Fibroblast of lung (primary cell): ENCODE measurements around the gene CORO1C. TPM values are rescaled to one million over a fixed set of nuclear protein-coding genes. Genes with fewer than 3 reads are reported as not detected.

Experiments used
- DNase-seq, 2 donors: peaks; one replicate each; pipeline versions ENCODE4 v3.0.0 to v3.0.0-alpha.2; 2010; ENCODE audit warnings: low read depth in 2 of 2
- H2AFZ ChIP-seq: 2 replicates; pipeline ENCODE4 v1.5.1; 2012; ENCODE audit warnings: low read length, control low read depth, inconsistent platforms
- H3K27ac ChIP-seq: 2 replicates; pipeline ENCODE4 v1.5.1; 2011; ENCODE audit warnings: low read length, control low read depth; ENCODE audit not compliant: insufficient read depth
- H3K27me3 ChIP-seq: 2 replicates; pipeline ENCODE4 v1.5.1; 2011; ENCODE audit warnings: mild to moderate bottlenecking, low read length; ENCODE audit not compliant: control insufficient read depth, insufficient read depth
- H3K36me3 ChIP-seq: 2 replicates; pipeline ENCODE4 v1.5.1; 2011; ENCODE audit warnings: low read length; ENCODE audit not compliant: control insufficient read depth, insufficient read depth
- H3K4me1 ChIP-seq: 2 replicates; pipeline ENCODE4 v1.5.1; 2011; ENCODE audit warnings: low read length; ENCODE audit not compliant: control insufficient read depth, insufficient read depth; ENCODE audit errors: extremely low read depth
- H3K4me2 ChIP-seq: 2 replicates; pipeline ENCODE4 v1.5.1; 2011; ENCODE audit warnings: low read length, control low read depth; ENCODE audit not compliant: insufficient read depth; ENCODE audit errors: extremely low read depth
- H3K4me3 ChIP-seq, 4 experiments: fragments of 200-600 bp in 1 of 4; sonication (generic) in 1 of 4; replicated peaks in 1 of 4; 2 replicates each; pipeline ENCODE4 v1.5.1; 2011 to 2016; ENCODE audit warnings: low read length in 4 of 4, low read depth in 3 of 4, mild to moderate bottlenecking in 3 of 4, control low read depth in 2 of 4, inconsistent platforms in 1 of 4, mixed read lengths in 1 of 4; ENCODE audit not compliant: insufficient read depth in 1 of 4; ENCODE audit errors: control extremely low read depth in 1 of 4
- H3K79me2 ChIP-seq: 2 replicates; pipeline ENCODE4 v1.5.1; 2012; ENCODE audit warnings: mild to moderate bottlenecking, low read length, inconsistent platforms; ENCODE audit not compliant: control insufficient read depth, insufficient read depth
- H3K9ac ChIP-seq: 2 replicates; pipeline ENCODE4 v1.5.1; 2011; ENCODE audit warnings: mild to moderate bottlenecking, low read length, control low read depth; ENCODE audit not compliant: insufficient read depth
- H3K9me3 ChIP-seq: 2 replicates; pipeline ENCODE4 v1.5.1; 2012; ENCODE audit warnings: low read depth, low read length; ENCODE audit not compliant: control insufficient read depth, insufficient read depth
- H4K20me1 ChIP-seq: 2 replicates; pipeline ENCODE4 v1.5.1; 2011; ENCODE audit warnings: low read length; ENCODE audit not compliant: control insufficient read depth, insufficient read depth; ENCODE audit errors: extremely low read depth
- EZH2 ChIP-seq: IDR thresholded peaks from 2 replicates; pipeline ENCODE4 v1.5.1; 2012; ENCODE audit warnings: low read length, control low read depth, mild to moderate bottlenecking; ENCODE audit errors: missing control alignments
- polyA plus RNA-seq, 2 donors: library from polyadenylated mRNA; depleted of rRNA in 1 of 2; stranded (reverse) in 1 of 2; unstranded in 1 of 2; fragments of >200 nt; gene quantifications; 2 replicates each; pipeline ENCODE4 v1.2.1, GENCODE V29; 2011 to 2012; ENCODE audit warnings: missing spikeins in 1 of 2
- total RNA-seq: library from RNA; depleted of rRNA; stranded (reverse); fragments of >200 nt; gene quantifications from 2 replicates; pipeline ENCODE4 v1.2.1, GENCODE V29; 2014
- TF ChIP-seq, protein P1 (sequence below), 2 donors: IDR thresholded peaks in 1 of 2; conservative IDR thresholded peaks in 1 of 2; 1 replicate in 1 of 2; 2 replicates in 1 of 2; pipeline ENCODE4 v1.5.1; 2011 to 2012; ENCODE audit warnings: low read length in 2 of 2, control low read depth in 1 of 2, inconsistent platforms in 1 of 2, low read depth in 1 of 2, mild to moderate bottlenecking in 1 of 2

The CORO1C gene
- total and polyA plus RNA-seq, 2 donors (not counting 1 experiment from before 2014, with no cell fraction given): 288 to 542 TPM

DNA sequence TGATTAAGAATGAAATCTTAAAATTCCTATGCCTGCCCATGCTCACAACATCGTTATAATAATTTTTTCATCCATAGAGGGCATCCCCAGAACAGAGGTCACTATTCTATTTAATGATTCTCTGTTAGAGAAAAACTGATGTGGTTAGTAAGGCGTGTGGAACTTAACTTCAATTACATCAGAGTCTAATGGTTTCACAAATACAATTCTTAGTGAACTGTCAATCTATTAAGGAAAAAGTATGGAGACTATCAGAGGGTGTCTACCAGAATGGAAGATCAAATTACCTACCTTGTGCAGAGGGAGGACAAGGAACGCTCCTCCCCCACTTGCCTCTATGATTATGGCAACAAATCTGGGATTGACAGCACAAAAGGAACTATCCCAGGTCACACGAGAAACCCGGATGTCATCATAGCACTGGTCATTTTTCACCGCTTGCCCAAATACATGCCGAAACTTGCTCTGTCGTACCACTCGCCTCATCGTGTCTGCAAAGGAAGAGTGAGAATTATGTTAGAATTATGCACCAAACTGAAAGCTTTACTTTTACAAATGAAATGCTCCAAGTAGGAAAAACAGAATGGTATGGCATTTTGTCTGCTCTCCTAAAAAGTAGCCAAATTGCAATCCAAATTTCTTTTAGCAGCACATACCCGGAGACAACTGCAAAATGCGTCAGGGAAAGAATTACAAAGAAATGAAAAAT is 30.3 kb downstream of the CORO1C start:
- Histone ChIP-seq H3K9ac (no peak overlapping the region), H2AFZ (no peak overlapping the region), H3K9me3 (no peaks in the 10 kb centered on the region), H3K4me3 (peak overlapping the region in 2 of 4 experiments; percentile 27 to 30), H3K27me3 (no peaks in the 10 kb centered on the region), H3K36me3 (peaks cover 9% of the 10 kb centered on the region), H3K4me1 (peaks cover 56% of the 10 kb centered on the region), H3K79me2 (peaks cover 99% of the 10 kb centered on the region), H3K27ac (peak overlapping the region; percentile 85), H4K20me1 (no peaks in the 10 kb centered on the region), H3K4me2 (peak overlapping the region; percentile 84)
- peak in 1 of 2 donors; percentile 58 for DNase-seq
- no peak for TF ChIP-seq EZH2
- TF ChIP-seq, protein P1, sequence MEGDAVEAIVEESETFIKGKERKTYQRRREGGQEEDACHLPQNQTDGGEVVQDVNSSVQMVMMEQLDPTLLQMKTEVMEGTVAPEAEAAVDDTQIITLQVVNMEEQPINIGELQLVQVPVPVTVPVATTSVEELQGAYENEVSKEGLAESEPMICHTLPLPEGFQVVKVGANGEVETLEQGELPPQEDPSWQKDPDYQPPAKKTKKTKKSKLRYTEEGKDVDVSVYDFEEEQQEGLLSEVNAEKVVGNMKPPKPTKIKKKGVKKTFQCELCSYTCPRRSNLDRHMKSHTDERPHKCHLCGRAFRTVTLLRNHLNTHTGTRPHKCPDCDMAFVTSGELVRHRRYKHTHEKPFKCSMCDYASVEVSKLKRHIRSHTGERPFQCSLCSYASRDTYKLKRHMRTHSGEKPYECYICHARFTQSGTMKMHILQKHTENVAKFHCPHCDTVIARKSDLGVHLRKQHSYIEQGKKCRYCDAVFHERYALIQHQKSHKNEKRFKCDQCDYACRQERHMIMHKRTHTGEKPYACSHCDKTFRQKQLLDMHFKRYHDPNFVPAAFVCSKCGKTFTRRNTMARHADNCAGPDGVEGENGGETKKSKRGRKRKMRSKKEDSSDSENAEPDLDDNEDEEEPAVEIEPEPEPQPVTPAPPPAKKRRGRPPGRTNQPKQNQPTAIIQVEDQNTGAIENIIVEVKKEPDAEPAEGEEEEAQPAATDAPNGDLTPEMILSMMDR (conservative IDR thresholded peaks at IDR 0.05 in 1 of 2, IDR thresholded peaks at IDR 0.05 in 1 of 2; ENCODE audit: low read depth in 1 of 2, low read length in 2 of 2): no peak

DNA sequence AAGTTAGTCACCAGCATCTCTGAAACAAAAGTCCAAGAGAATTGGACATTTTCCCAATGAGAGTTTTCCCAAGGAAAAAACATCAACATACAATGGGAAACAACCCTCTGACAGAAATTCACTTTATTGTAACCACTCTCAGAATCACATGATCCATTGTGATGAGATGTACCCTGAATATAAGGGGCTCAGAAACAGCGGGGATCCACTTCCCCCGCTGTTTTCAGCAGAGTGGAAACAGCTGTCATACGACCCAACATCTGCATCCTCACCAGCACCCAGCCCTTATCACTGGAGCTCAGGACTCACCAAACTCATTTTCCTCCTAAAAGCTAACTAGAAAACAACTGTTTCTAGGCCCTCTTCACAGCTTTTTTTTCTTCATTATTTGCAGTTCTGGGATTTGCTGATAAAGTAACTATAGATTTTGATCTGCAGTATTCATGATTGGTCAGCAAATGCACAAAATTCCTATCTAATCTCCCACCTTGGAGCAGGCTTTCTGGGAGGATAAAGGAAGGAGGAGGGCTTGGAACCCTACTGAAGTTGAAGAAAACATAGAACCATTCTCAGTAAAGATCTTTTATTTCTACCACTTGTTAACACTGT is 31.3 kb downstream of the CORO1C start:
- Histone ChIP-seq H3K4me1 (peaks cover 61% of the 10 kb centered on the region), H3K4me2 (no peak overlapping the region)
- peak in 1 of 2 donors; percentile 59 for DNase-seq

DNA sequence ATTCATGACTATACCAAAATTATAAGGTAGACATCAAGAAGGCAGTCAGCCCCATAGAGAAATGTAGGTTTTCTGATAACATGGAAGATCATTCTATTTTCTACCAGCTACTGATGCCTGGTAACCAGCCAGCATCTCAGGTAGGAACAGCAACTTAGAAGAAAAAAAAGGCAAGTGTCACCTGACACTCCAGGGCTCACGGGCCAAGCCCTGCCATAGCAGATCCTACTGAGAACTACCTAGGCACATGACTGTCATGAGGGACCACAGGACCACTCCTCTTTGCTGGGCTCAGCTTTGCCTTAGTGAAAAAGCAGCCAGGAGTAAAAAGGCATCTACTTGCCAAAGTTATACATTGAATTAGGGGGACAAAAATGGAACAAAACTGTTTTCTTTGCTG is 33.4 kb downstream of the CORO1C start:
- Histone ChIP-seq H2AFZ (no peak overlapping the region), H3K4me2 (no peak overlapping the region), H3K27me3 (no peaks in the 10 kb centered on the region), H3K9me3 (no peaks in the 10 kb centered on the region), H3K9ac (no peak overlapping the region), H3K4me3 (no peak overlapping the region), H3K27ac (peak overlapping the region; percentile 95), H3K79me2 (peaks cover 99% of the 10 kb centered on the region), H4K20me1 (no peaks in the 10 kb centered on the region), H3K36me3 (peaks cover 11% of the 10 kb centered on the region), H3K4me1 (peaks cover 63% of the 10 kb centered on the region)
- TF ChIP-seq, protein P1 (conservative IDR thresholded peaks at IDR 0.05 in 1 of 2, IDR thresholded peaks at IDR 0.05 in 1 of 2; ENCODE audit: low read depth in 1 of 2, low read length in 2 of 2): no peak
- no peak for TF ChIP-seq EZH2
- no peak for DNase-seq

More for the DNA sequence above, 31.3 kb downstream of the CORO1C start:
- TF ChIP-seq EZH2: no peak
- TF ChIP-seq, protein P1 (conservative IDR thresholded peaks at IDR 0.05 in 1 of 2, IDR thresholded peaks at IDR 0.05 in 1 of 2; ENCODE audit: low read depth in 1 of 2, low read length in 2 of 2): no peak
- Histone ChIP-seq H4K20me1 (no peaks in the 10 kb centered on the region), H3K4me3 (no peak overlapping the region), H3K36me3 (peaks cover 9% of the 10 kb centered on the region), H2AFZ (no peak overlapping the region), H3K9ac (no peak overlapping the region), H3K27ac (peak overlapping the region; percentile 42), H3K9me3 (no peaks in the 10 kb centered on the region), H3K27me3 (no peaks in the 10 kb centered on the region), H3K79me2 (peaks cover 99% of the 10 kb centered on the region)
